ENCODE data around the gene AGPAT1. TPM values are rescaled to one million over a fixed set of nuclear protein-coding genes. Genes with fewer than 3 reads are reported as not detected.
A peak's percentile ranks its signal among the peaks of the same experiment; 100 is the strongest.

AGPAT1 gene
- total and polyA plus RNA-seq, 2 of the 13 experiments (the other 11 are each of a cell fraction or from before 2014, with no cell fraction given): 51.3 to 139 TPM

- TF ChIP-seq ZBTB7B (CRISPR knock-in tag; IDR thresholded peaks at IDR 0.05) (peak; percentile 66; the same call in 1 of the 2 replicates), ZNF501 (CRISPR knock-in tag; IDR thresholded peaks at IDR 0.05) (peak; percentile 65; the same call in 1 of the 2 replicates), TAF1 (CRISPR knock-in tag; IDR thresholded peaks at IDR 0.05) (peak; percentile 87), SNAPC2 (CRISPR knock-in tag; IDR thresholded peaks at IDR 0.05) (peak; percentile 82), ETV6 (CRISPR knock-in tag; conservative IDR thresholded peaks at IDR 0.05) (no peak; the same call in 1 of the 2 replicates), ZNF720 (CRISPR knock-in tag; IDR thresholded peaks at IDR 0.05) (no peak), KMT2B (CRISPR knock-in tag; IDR thresholded peaks at IDR 0.05) (peak; percentile 43; the same call in 1 of the 2 replicates), ZNF512 (CRISPR knock-in tag; IDR thresholded peaks at IDR 0.05) (no peak), FOXM1 (CRISPR knock-in tag; IDR thresholded peaks at IDR 0.05) (no peak), MIXL1 (CRISPR knock-in tag; IDR thresholded peaks at IDR 0.05) (0 out of 2 replicates have a peak, but pooled peaks have one; percentile 11), ZFP82 (CRISPR knock-in tag; IDR thresholded peaks at IDR 0.05; ENCODE audit: borderline replicate concordance) (no peak), FOXA1 (IDR thresholded peaks at IDR 0.05) (no peak), FOXA1 (CRISPR knock-in tag; IDR thresholded peaks at IDR 0.05) (no peak), AKNA (CRISPR knock-in tag; IDR thresholded peaks at IDR 0.05; ENCODE audit: borderline replicate concordance) (no peak)
- TF ChIP-seq, protein P1, sequence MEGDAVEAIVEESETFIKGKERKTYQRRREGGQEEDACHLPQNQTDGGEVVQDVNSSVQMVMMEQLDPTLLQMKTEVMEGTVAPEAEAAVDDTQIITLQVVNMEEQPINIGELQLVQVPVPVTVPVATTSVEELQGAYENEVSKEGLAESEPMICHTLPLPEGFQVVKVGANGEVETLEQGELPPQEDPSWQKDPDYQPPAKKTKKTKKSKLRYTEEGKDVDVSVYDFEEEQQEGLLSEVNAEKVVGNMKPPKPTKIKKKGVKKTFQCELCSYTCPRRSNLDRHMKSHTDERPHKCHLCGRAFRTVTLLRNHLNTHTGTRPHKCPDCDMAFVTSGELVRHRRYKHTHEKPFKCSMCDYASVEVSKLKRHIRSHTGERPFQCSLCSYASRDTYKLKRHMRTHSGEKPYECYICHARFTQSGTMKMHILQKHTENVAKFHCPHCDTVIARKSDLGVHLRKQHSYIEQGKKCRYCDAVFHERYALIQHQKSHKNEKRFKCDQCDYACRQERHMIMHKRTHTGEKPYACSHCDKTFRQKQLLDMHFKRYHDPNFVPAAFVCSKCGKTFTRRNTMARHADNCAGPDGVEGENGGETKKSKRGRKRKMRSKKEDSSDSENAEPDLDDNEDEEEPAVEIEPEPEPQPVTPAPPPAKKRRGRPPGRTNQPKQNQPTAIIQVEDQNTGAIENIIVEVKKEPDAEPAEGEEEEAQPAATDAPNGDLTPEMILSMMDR (CRISPR knock-in tag; IDR thresholded peaks at IDR 0.05): 0 out of 2 replicates have a peak, but pooled peaks have one; percentile 17
- TF ChIP-seq, protein P2, sequence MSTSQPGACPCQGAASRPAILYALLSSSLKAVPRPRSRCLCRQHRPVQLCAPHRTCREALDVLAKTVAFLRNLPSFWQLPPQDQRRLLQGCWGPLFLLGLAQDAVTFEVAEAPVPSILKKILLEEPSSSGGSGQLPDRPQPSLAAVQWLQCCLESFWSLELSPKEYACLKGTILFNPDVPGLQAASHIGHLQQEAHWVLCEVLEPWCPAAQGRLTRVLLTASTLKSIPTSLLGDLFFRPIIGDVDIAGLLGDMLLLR (CRISPR knock-in tag; IDR thresholded peaks at IDR 0.05): 0 out of 2 replicates have a peak, but pooled peaks have one; percentile 26
Observed at GRCh38 chr6:32127717-32128592, 47.9 kb downstream of the AGPAT1 start, which contains the start of gene ATF6B (continued).
